NOMO-1 treated with dmso at 0.1 percent for 144 hours (cell line): ENCODE results near the gene RHEBL1.

Source experiments
- DNase-seq: peaks from one replicate; lab custom pipeline; 2025; ENCODE audit not compliant: unreplicated experiment; lab: John Stamatoyannopoulos, UW

Gene RHEBL1

DNA sequence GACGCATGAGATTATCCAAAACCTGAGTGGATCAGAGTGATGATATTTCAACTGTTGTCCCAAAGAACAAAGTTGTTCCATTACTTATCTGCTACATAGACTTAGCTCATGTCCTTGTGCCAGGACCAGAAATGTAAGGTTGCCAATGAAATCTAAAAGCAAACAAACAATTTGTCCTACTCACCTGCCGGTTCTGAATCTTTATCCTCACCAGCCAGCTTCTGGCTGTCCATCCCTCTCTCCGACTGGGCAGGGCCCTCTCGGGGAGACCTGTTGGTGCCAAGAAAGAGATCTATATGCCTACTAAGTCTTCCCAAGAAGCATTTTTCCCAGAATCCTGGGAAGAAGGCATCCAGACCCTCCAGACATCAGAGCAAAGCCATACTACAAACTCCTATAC lies 14.7 kb downstream of the RHEBL1 start:
- DNase-seq = no peak

DNA sequence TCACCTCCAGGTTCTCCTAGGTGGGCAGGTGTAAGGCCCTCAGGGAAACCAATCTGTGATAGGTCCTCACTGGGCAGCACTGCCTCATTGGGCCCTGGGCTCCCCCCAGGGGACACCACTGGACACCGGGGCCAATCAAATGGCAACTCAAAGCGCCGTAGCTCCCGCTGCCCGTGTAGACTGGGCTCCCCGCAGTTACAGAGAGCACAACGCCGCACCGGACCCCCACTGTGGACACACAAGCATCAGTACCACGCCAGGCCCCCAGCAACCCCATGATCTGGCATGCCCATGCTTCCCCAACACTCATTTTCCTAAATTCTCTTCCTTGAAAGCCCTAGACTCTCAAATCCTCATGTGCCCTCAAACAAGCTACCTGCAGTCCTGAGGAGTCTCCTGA lies 15.3 kb downstream of the RHEBL1 start:
- DNase-seq = no peak

DNA sequence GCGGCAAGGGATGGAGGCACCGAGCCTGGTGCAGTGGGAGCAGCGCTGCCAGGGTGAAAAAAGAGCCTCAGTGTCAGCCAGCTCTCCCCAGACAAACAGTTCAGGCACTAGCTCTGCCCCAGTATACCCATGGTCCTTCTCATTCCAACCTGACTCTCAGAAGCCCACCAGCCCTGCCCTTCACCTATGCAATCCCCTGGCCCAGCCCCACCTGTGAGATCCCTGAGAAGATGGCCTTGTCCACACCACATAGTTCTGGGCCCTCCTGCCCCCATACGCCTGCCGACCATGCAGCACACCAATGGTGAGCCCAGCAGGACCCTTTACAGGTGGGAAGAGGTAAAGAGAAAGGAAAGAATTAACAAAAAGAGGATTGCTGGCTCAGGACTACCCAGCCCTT lies 15.7 kb downstream of the RHEBL1 start:
- no peak for DNase-seq

DNA sequence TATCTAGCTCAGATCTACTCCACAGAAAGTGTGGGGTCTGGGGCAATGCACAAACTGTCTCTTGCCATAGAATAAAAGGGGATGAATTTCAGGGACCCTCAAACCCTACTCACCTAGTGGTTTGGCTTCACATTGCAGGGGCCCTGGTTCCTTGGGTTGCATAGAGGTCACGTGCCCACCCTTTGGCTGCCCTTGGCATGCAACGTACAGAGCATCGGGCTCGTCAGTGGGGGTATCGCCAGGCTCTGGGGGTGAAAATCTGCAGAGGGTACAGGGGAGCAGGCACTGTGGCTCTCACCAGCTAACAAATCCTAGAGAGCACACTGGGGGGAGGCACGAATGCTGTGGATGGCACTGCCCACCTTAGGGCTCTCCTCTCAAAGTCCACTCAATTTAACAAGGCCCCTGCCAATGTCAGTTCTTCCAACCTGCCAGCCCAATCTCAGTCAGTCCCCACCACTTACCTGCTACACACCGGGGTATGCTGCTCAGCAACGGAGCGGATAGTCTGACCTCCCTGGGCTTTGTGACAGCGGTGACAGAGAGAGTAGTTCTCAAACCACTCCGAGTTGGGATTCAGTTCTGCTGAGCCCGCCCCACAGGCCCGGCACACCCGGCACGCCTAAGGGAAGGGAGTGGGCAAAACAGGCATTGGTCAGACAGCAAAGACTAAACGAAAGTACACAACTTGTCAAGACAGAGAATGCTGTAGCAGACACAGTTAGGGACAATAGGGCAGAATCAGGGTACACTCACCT lies 17.1 kb downstream of the RHEBL1 start:
- no peak for DNase-seq

DNA sequence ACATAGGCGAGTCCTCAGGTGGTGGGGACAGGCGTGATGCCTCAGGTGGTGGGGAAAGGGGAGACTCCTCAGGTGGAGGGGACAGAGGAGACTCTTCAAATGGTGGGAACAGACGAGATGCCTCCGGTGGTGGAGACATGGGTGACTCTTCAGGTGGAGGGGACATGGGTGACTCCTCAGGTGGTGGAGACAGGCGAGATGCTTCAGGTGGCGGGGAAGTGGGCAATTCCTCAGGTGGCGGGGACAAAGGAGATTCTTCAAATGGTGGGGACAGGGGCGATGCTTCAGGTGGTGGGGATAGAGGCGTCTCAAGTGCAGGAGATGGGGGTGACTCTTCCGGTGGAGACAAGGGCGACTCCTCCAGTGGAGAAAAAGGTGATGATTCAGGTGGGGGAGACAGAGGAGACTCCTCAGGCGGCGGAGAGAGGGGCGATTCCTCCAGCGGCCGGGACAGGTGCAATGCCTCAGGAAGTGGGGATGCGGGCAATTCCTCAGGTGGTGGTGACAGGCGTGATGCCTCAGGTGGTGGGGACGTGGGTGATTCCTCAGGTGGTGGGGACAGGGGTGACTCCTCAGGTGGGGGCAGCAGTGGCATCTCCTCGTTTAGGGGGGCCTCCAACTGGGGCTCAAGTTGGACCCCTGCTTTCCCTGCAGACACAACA lies 17.9 kb downstream of the RHEBL1 start:
- no peak for DNase-seq

DNA sequence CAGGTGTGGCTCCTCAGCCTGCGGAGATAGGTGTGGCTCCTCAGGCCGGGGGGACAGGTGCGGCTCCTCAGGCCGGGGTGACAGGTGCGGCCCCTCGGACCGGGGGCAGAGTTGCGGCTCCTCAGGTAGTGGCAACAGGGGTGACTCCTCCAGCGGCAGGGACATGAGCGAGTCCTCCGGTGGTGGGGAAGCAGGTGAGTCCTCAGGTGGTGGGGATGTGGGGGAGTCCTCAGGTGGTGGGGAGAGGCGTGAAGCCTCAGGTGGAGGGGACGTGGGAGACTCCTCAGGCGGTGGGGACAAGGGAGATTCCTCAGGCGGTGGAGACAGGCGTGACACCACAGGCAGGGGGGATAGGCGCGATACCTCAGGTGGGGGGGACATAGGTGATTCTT lies 18.4 kb downstream of the RHEBL1 start:
- DNase-seq = no peak

DNA sequence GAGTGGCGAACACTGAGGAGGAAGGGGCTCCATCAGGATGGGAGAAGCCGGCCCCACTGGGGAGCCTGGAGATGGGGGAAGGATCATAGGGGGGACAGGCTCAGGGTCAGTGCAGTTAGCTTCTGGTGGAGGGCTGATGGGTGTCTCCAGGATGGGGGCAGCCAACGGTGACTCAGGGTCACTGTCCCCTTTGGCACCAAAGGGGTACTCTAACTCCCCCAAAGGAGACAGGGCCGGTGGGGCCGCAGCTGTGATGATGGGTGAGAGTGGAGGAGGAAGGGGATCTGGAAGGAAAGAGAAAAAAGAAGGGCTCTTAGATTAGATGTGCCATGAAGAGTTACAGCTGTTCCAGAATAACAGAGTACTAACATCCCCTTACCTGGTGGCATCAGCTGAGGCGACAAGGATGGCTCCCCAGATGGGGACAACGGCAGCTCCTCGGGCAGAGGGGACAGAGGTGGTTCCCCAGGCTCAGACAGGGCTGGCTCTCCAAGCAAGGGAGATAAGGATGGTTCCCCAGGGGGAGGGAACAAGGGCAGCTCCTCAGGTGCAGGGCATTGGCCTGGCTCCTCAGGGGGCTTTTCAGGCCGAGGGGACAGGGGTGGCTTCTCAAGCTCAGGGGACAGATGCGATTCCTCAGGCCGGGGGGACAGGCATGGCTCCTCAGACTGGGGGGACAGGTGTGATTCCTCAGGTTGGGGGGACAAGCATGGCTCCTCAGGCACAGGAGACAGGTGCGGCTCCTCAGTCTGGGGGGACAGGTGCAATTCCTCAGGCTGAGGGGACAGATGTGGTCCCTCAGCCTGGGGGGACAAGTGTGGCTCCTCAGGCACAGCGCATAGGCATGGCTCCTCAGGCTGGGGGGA lies 19.0 kb downstream of the RHEBL1 start:
- no peak for DNase-seq

DNA sequence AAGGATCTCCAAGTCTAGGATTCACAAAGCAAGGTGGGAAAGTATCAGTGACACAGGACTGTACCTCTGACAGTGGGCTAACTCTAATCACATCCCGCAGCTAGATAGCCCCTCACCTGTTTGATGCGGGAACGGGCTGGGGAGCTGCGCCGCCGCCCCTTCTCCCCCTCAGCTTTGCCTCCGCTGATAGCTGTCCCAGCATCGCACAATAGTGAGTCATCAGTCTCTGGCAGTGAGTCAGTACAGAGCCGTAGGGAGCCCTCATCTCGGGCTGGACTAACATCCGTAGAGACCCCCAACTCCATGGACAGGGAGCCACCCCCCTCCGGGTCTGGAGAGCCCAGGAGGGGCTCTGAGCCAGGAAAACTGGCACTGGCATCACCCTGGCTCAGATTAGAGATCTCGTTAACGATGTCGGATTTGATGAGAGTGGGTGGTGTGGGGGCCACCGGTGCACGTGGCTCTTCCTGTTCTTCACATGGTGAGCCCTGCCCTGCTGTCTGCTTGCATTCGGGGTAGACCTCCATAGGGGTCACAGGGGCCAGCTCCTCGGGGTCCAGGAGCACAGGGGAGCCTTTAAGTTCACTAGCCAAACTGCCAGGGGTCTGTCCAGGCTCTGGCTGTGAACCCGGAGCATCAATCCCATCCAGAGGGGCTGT lies 20.1 kb downstream of the RHEBL1 start:
- no peak for DNase-seq

DNA sequence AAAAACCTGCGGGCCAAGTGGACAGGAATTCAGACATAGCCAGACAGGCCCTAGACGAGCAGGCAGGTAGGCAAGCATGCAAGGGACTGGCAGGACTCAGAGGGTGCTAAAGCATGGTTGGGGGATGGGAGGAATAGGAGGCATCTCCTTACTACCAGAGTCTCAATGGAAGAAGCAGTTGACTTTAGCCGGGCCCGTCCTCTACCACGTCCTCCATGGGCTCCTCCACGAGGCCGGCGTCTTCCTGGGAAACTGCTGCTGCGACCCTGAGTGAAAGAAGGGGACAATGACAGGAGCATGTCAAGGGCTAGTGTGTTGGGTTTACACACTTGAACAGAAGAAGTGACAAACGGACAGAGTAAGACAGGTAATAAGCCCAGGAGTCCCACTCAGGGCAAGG lies 20.8 kb downstream of the RHEBL1 start:
- DNase-seq = no peak

DNA sequence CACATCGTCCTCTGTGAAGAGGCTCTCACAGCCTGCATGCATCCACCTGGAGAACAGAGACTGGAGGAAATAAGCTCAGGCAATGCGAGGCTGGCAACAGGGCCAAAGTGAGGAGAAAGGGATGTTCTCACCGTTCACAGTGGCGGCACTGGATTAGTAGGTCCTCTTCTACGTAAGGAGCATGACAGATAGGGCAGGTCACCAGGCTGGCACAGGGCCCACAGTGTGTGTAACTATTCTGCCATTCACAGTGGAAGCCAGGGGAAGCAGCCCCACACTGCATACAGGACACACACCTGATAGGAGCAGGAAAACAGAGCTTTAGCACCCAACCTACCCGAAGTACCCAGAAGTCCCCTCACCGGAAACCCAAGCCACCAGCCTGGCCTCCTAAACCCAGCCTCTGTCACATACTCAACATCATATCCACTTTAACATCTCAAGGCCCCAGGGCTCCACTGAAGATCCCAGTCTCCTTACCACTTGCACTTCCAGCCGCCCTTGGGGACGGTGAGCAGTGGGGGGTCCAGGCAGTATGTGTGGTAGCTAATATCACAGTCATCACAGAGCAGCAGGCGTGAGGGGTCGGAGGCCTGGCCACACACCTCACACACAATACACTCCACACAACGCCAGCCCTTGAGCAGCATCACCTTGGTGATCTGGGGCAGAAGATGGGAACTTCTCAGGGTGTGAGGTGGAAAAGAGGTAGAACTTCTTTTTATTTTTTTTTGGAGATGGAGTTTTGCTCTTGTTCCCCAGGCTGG lies 23.5 kb downstream of the RHEBL1 start:
- no peak for DNase-seq

DNA sequence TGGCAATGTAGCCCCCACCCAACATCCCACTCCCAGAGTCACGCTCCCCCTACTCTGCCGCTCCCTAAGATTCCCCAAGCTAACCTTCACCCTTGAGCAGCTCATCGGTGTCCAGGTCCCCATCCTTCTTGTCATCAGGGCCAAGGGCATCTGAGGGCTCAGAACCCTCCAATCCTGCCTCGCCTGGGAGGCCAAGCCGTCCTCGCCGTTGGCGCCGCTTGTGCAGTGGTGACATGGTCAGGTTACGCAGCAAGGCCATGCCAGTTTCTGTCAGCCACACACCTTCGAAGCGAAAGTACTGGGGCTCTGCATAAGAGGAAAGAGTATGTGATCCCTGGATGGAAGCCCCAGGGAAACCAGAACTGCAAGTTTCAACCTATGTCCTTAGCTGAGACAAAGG lies 25.1 kb downstream of the RHEBL1 start:
- DNase-seq = no peak

DNA sequence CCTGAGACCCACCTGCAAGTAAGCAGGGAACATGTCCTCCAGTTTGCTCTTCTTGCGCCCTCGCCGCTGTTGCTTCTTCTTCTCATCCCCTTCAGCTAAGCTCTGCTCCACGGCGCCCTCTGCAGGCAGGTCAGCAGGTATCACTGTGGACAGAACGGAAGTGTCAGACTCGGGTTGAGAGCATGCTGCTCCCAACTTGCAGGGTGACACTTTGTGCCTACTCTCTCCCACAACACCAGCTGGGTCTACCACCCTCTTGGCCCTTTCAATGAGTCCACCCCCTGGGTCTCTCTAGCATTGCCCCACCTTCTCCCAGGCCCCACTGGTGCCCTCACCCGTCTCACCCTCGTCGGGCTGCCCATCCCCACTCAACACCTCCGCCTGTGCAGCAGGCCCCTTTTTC lies 25.9 kb downstream of the RHEBL1 start:
- DNase-seq = peak; percentile 65

DNA sequence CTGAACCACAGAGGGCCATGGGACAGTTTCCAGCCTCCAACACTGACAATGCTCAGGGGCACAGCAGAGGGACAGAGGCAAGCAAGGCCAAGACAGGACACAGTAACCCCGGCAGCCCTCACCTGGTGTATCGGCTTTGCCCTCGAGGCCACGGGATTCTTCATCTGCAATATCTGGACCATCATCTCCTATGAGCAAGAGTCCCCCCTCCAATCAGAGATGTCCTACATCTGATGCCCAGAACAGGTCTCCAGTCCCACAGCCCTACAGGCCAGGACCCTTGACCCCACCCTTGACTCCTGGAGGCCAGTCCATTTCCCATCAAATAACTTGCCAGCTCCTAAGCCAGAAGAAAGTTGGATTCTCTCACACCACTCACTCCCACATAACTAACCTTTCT lies 26.5 kb downstream of the RHEBL1 start:
- no peak for DNase-seq

DNA sequence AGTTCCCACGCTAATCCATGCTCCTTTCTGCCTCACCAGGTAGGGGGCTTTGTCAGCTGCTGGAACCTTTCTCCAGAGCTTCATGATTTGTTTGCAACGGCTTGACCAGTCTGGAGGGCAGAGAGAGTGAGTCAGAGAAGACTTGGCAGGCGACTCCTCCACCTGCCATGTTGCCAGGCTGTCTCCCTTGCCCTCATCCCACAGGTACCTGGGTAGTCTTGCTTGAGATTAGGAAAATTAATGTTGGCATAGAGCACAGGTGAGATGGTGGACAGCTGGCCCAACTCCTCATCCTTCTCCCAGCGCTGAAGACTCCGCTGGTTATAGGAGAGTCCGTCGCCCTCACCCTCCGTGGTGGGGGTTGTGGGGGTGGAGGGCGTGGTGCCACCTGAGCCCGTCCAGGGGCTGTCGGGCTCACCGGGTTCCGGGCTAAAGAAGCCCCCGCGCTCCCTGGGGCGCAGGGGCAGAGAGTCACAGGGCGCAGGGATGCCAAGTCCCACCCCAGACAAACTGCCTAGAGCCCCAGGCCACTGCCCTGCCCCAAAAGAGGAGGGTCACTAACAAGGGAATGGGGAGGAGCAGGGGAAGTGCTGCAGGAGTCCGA lies 27.8 kb downstream of the RHEBL1 start:
- no peak for DNase-seq

DNA sequence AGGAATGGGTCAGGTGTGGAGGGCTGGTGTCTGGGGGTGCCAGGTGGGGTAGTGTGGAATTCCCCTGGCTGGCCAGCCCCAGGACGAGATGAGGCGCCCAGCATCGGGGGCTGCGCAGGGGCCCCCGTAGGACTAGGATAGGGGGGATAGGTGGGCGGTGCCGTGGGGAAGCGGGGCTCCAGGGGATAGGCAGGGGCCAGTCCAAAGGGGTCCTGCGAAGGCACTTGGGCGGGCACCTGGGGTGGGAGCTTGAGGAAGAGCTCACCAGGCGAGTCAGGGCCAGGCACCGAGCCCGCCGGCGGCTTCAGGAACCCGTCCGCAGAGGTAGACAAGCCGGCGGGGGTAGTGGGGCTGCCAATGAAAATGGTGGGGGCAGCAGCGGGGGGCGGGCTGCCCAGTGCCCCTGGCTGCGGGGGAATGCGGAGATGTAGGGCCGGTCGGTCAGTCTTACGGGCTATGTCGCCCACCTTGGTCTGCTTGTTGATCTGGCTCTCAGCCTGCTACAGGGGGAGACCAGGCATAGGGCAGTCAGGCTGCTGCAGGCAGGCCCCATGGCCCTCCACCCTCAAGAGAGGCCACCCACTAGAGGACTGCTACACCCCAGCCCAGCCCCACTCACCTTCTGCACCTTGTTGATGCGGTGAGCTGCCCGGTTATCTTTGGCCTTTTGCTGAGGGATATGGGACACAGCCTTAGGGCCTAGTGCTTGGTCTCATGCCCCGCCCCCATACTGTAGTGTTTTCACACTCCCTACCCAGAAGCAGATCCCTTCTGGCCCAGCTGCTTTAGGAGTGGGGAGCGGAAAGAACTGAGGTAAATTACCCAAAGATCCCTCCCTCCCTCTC lies 28.5 kb downstream of the RHEBL1 start:
- no peak for DNase-seq

DNA sequence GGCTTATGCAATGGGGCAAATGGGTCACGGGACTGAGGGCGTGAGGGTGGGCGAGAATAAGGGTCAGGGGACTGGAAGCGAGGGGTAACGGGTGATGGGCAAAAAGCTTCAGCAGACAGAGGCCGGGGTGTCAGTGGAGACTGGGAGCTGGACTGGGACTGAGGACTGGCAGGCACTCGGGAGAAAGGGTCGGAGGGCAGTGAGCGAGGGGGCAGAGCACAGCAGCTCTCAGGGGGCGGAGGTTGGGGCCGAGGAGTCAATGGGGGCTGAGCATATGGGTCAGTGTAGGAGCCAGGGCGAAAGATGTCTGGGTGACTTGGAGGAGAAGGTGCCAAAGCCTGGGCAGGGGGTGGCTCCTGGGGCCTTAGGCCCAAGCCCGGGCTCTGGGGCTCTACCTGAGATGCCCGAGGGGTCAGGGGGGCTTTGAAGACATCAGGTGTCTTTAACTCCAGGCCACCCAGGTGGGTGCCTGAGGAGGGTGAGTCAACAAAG lies 29.4 kb downstream of the RHEBL1 start:
- DNase-seq = no peak

DNA sequence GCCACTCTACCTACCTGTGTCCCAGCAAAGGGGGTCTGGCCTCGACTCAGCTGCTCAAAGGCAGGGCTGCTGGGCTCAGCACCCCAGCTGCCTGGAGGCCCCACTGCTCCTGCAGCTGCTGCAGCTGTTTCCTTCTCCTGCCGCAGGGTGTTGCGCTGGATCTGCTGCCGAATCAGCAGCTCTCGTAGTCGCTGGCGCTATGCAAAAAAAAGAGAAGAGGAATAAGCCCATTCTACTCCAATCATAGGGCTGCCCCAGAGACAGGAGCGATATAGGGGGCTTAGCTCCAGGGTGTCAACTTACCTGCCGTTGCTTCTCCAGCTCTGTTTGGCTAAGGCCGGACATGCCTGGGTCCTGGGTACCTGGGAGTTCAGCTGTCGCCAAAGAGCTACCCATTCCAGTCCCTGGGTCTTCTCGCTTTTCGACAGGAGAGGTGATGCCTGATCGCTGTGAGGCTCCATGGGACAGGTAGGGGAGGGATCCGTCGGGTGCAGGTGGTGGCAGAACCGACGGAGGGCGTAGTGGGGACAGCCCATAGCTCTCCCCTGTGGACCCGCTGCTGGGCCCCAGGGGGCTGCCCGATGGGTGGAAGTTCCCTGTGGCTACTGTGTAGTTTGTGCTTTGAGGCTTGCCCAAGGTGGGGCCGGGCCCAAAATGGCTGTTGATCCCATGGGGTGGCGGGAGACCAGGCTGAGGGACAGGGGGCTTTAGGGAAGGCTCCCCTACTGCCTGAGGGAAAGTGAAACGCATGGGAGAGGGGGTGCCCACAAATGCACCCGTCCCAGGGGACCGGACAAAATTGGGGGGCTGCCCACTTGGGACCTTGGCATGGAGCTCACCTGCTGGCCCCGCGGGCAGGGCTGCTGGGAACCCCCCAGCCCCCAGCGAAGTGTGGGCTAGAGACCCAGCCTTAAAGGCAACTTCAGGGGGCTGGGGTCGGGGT lies 30.1 kb downstream of the RHEBL1 start:
- DNase-seq = no peak

DNA sequence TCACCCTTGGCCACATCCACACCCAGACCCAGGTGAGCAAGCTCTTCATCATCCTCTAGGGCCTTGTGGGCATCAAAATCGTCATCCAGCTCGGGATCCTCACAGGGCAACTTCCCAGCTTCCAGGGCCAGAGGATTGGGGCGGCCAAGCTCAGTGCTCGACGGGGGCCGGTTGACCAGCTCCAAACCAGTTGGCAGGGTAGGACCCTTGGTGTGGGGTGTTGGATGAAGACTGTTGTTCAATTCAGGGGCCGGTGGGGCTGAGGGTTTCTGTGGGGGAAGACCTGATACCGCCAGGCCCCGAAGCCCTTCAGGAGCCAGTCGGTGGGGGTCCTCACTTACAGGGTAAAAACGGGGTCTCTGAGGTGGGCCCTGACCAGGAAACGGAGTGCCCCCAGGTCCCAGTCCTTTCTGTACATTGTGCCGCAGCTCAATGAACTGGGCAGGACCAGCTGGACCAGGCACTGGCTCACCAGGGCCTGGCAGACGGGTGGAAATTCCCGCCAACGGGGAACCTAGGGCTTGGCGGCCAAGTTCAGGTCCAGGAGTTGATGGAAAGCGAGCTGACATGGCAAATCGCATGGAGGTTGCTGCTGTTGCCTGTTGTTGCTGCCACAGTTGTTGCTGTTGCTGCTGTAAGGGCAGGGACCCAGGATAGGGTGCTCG lies 31.4 kb downstream of the RHEBL1 start:
- DNase-seq = no peak
